B cell (primary cell): Measurements from ENCODE around the gene NOVA1.
"Not testable (repeated sequence)": the region's sequence is repeated elsewhere in the genome, so short reads cannot be mapped to it uniquely, and the experiment has no call there.

Experiments
- CTCF ChIP-seq: fragments of 200-600 bp; IDR thresholded peaks from one replicate; pipeline ENCODE4 v1.8.0; 2022; ENCODE audit warnings: antibody characterized with exemption, mild to moderate bottlenecking
- EZH2 ChIP-seq: IDR thresholded peaks from 2 replicates; pipeline ENCODE4 v1.6.1; 2012; ENCODE audit warnings: borderline replicate concordance, low read depth, mild to moderate bottlenecking, moderate library complexity, low read length; ENCODE audit not compliant: insufficient read depth, poor library complexity, severe bottlenecking

- TF ChIP-seq CTCF, EZH2: not testable (repeated sequence)
Measured at GRCh38 chr14:26645057-26645456, 47.2 kb upstream of the NOVA1 start.
